ENCODE data around the gene TRIM46.
"Not testable (repeated sequence)": the region's sequence is repeated elsewhere in the genome, so short reads cannot be mapped to it uniquely, and the experiment has no call there.

The TRIM46 gene

DNA sequence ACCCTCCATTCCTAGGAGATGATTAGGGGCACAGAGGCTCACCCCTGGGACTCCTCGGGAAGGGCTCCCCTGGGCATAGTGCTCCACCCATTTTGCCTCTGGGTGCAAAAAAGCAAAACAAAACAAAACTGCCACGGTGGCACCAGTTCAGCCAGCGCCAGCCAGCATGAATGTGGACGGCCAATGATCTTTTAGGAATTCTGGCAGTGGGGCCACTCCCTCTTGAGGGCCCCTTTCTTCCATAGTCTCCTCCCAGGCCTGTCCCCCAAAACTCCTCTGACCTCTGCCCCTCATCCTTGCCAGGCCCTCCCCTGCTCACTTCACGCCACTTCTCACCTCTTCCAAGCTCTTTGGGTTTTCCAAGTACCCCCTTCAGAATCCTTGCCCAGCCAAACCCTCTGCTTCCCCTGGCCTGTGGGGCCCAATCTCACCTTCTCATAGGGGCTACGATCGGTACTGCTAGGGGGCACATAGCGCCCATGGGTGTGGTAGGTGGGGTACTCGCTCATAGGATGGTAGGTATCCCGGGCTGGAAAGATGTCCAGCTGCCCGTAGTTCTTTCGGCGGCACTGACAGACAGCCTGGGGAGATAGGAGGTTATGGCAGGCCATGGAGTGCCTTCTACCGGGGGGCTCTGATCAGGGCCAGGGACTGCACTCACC, 13.3 kb downstream of the TRIM46 start:
- peak; percentile 63 for DNase-seq

DNA sequence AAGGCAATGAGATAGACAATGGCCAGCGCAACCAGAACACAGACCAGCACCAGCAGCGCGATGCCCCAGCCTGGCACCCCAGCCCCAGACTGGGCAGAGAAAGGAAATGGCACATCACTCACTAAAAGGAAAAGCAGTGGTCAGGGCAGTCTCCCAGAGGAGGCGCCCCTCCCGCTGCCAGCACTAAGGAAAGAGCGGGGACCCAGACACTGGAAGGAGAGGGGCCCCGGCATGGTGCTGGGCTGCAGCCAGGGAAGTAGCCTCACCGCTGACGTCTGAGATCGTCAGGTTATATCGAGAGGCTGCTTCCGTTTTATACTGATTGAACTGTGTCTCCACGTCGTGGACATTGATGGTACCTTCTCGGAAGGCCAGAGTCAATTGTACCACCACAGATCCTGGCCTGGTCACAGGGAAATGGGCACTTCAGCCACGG, 13.8 kb downstream of the TRIM46 start:
- DNase-seq = no peak

DNA sequence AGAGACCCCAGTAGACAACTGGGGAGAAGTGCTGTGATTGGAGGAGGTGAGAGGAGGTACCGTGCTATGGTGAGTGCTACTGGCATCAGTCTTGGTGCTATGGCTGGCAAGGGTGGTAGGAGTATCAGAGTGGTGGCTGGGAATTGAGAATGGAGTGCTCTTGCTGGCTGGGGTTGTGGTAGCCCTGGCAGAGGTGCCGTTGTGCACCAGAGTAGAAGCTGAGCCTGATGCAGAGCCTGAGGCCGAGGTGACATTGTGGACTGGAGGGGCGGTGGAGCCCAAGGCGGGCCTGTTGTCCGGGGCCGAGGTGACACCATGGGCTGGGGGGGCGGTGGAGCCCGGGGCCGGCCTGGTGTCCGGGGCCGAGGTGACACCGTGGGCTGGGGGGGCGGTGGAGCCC, 14.6 kb downstream of the TRIM46 start:
- DNase-seq = no peak

DNA sequence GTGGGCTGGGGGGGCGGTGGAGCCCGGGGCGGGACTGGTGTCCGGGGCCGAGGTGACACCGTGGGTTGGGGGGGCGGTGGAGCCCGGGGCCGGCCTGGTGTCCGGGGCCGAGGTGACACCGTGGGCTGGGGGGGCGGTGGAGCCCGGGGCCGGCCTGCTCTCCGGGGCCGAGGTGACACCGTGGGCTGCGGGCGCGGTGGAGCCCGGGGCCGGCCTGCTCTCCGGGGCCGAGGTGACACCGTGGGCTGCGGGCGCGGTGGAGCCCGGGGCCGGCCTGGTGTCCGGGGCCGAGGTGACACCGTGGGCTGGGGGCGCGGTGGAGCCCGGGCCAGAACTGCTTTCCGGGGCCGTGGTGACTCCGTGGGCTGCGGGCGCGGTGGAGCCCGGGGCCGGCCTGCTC, 16.3 kb downstream of the TRIM46 start:
- not testable (repeated sequence) for DNase-seq

DNA sequence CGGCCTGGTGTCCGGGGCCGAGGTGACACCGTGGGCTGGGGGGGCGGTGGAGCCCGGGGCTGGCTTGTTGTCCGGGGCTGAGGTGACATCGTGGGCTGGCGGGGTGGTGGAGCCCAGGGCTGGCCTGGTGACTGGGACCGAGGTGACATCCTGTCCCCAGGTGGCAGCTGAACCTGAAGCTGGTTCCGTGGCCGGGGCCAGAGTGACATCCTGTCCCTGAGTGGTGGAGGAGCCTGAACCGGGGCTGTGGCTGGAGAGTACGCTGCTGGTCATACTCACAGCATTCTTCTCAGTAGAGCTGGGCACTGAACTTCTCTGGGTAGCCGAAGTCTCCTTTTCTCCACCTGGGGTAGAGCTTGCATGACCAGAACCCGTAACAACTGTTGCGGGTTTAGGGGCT, 18.3 kb downstream of the TRIM46 start:
- DNase-seq = no peak

DNA sequence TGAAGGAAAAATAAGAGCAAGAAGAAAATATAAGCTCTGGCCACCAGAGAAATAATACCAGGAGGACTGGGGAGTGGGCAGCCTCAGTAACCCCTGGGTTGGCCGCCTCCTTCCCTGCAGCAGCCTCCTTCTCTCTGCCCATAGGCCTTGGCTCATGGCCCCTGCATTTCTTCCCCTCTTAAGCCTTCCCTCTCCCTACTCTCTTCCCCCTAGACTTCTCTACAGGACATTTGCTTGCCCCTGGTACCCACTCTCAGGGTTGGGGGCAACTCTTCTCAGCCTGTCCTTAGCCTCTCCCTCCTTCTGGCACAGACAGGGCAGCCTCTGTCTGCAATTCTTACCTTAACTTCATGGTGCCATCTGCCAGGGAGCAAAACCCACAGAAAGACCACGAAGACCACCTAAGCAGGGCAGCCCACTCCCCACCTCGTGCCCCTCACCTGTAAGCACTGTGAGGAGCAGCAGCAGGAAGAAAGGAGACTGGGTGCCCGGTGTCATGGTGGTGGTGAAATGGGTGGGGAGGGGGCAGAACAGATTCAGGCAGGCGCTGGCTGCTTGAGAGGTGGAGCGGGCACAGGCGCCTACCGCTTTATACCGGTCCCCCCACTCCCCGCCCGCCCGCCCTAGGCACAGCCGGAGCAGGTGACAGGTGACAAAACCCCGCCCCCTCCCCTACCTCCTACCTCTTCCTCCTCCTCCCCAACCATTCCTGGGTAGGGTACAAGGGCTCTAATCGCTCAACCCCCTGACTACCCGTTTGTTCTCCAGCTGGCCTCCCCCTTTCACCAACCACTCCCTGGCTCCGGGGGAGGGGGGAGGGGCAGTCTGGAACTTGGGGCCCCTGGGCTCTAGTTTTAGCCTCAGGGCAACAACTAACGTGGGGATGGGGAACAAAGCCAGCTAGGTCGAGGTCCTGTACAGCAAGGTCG, 19.0 kb downstream of the TRIM46 start:
- DNase-seq = peak; percentile 88

DNA sequence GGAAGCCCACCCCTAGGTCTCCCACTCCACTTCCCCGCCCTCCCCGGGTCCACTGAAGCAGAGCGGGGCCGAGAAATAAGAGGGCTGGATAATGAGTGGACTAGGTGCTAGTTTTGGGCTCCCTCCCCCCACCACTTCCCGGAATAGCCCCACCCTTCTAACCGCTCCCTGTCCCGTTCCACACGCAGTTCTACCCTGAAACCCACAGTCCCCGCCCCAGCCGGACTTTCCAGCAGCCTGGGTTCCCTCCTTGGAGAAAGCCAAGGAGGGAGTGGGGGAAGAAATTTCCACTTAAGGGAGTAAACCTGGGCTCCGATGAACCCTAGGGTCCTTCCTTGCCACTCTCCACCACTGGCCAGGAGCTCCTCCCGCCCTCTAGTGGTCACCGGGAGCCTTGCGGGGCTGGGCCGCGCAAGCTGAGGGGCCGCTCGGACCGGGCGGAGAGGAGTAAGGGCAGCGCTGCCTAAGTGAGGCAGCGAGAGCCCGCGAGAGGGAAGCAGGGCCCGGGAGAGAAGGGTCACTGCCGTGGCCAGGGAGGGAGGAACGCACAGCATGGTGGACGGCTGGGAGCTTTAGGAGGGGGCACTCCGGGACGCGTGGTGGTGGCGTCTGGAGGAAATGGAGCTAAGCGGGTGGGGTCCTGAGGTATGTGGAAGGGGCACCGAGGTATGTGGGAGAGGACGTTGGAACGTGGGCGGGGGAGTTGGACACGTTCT, 19.8 kb downstream of the TRIM46 start:
- peak; percentile 92 for DNase-seq

DNA sequence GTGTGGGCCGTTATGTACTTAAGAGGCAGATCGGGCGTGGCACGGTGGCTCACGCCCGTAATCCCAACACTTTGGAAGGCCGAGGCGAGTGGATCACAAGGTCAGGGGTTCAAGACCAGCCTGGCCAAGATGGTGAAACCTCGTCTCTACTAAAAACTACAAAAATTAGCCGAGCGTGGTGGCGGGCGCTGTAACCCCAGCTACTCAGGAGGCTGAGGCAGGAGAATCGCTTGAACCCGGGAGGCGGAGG, 20.3 kb downstream of the TRIM46 start:
- DNase-seq = not testable (repeated sequence)

DNA sequence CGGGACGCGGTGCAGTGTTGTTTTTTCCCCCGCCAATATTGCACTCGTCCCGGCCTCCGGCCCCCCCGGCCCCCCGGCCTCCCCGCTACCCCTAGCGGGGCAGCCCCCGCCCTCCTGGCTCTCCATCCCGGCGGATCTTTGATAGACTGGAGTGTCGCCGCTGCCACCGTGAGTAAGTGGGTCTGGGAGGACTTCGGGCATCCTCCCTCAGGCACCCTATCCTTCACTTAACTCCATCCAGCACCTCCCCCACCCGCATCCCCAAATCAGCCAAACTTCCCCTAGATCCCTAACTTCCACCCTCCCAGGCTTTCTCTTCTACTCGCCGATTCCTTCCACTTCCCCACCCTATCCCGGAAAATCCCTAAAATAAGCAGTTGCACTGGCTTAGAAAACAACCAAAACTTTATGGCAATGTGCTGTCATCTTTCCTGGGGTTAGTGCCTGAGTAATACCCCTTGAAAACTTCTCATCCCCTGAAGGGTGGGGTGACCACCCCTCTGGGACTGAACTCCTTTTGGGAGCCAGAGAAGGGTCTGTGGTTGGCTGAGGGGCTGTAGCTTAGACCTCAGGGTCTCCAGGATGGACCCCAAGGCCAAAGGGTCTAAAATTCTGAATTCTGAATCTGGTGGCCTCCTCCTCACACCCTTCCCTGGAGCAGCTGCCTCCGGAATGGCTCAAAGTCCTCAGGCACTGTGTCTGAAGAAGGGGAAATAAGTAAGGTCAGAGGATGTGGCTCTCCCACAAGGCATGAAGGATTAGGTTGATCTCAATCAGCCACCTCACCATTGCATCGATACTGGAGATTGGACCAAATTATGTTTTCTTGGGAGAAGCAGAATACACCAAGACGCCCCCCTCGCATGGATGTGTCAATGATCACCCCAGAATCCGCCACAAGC, 21.8 kb downstream of the TRIM46 start:
- no peak for DNase-seq

DNA sequence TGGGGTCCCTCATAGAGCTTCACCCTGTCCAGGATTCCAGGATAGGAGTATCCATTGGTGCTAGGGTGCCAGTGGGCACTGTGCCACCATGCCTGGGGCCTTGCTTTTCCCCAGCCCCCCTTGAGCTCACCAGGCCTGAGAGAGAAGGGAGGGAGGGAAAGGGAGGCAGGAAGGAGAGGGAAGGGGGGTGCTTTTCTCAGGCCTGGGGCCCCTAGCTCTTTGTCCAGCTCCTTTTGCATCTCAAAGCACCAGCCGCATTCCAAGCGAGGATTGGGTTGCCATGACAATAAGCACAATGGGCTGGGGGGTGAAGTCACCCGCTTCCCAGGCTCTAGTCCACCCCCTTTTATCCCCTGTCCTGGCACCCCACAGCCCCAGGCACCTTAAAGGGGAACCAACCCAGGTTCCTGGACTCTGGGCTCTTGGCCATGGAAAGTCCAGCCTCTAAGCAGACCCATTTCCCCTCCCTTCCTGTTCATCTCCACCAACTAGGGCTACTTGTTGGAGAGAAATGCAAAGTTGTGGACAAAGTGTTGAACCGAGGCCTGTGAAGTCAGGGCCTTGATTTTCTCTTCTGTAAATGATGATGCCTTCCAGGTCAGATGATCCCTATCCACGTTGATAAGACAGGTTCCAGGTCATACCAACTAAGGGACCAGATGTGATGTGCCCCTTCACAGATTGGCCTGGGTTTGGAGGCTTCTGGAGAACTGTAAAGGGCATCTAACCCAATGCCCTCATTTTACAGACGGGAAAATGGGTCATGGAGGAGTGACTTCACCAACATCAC, 22.6 kb downstream of the TRIM46 start:
- no peak for DNase-seq

DNA sequence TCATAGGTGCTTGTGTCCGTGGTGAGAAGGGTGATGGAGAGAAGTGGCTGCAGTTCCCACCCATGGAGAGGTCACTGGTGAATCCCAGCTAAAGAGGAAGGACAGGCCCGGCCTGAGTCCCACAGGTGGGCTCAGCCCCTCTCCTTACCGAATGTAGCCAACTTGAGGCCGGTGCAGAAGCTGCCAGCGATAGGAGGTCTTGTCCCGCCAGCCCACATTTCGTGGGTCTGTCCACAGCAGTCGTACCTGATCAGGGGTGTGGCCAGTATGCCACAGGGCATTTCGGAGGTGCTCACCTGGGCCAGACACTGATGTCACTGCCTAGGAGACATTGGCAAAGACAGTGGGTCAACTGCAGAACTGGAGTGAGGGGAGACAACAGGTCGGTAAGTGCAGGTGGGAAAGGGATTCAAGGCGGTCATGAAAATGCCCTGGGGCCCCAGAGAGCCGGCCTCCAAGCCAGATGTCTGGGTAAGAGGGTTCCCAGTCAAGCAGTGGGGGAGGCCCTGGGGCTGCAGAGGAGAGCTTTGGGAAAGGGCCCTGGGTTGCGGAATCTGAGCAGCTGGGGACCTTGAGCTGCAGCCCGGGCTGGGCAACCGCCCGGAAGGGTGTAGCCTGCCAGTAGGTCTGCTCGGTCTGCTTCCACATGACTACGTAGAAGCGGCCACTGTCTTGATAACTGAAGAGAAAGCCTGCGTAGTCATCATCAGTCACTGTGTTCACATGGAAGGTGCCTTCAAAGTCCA, 23.4 kb downstream of the TRIM46 start:
- no peak for DNase-seq

DNA sequence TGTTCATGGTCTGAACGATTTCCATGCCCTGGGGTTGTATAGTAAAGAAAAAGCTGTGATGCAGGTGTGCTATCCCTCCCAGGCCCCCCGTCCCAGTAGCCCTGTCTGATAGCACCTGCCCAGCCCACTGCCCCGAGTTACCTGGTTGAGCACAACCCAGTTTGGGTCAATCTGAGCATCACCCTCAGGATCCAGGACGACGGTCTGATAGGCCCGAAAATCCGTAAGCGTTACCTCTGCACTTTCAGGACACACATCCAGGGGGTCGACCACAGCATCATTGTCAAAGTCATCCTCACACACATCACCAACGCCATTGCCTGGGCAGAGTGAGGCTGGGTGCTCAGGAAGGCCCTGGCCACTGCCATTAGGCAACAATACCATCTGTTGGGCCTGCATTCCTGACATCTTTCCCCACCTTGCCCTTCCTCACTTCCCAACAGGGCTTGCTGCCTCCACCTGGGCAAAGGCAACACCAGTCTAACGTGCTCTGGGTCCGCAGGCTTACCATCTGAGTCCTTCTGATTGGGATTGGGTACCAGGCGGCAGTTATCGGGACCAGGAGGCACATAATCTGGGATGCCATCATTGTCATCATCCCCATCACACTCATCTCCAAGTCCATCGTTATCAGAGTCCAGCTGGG, 24.4 kb downstream of the TRIM46 start:
- no peak for DNase-seq

DNA sequence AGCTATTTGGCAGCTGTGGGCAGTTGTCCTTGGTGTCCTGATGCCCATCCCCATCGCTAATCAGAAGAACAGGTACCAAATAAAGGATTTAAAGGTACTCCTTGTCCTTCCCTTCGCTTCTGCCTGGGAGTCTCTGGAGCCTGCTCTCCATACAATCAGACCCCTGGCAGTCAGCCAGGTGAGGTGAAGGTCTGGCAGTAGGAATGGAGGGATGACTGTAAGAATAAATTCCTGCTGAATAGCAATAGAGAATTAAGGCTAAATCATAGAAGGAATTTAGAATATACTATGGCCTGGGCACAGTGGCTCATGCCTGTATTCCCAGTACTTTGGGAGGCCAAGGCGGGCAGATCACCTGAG, 24.9 kb downstream of the TRIM46 start:
- DNase-seq = no peak

DNA sequence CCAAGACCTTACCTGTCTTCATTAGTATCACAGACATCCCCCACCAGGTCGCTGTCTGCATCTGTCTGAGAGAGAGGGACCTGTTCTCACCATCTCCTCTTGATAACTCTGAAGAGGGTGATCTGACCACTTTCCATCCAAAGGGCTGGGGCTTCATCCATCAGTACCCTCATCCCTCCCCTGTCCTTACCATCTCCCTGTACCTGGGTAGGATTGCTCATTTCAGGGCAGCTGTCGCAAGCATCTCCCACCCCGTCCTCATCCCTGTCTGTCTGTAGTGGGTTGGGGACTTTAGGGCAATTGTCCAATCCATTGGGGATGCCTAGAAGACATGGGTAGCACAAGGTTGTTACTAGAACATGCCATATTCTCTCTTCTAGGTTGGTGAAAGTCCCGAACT, 26.1 kb downstream of the TRIM46 start:
- no peak for DNase-seq

DNA sequence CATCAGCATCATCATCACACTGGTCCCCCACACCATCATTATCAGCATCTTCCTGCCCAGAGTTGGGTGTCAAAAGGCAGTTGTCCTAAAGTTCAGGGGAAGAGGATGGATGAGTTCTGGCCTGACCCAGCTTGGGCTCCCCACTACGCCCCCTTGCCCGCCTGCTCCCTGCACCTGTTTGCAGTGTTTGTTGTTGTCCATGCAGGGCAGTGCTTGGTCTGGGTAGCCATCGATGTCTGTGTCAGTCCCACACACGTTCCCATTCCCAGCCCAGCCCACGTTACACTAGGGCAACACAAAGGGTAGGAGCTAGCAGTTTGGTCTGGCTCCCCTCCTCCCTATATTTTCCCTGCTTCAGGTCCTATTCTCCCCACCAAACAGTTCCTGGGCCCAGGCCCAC, 27.3 kb downstream of the TRIM46 start:
- DNase-seq = no peak

DNA sequence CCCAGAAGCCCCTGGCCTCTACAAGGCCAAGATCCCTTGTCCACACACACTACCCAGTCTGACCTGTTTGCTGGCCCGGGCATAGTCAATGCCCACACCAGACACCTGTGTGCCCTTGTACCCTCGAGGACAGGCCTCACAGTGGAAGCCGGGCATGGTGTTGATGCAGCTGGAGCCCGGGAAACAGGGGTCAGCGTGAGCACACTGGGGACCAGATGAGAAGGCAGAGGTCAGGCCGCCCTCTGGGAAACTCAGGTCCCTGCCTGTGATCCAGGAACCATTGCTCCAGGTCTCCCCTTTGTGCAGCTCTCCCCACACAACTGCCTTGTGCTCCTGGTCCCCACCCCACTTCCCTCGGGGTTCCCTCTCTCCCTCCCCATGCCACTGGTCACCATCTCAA, 28.5 kb downstream of the TRIM46 start:
- no peak for DNase-seq

DNA sequence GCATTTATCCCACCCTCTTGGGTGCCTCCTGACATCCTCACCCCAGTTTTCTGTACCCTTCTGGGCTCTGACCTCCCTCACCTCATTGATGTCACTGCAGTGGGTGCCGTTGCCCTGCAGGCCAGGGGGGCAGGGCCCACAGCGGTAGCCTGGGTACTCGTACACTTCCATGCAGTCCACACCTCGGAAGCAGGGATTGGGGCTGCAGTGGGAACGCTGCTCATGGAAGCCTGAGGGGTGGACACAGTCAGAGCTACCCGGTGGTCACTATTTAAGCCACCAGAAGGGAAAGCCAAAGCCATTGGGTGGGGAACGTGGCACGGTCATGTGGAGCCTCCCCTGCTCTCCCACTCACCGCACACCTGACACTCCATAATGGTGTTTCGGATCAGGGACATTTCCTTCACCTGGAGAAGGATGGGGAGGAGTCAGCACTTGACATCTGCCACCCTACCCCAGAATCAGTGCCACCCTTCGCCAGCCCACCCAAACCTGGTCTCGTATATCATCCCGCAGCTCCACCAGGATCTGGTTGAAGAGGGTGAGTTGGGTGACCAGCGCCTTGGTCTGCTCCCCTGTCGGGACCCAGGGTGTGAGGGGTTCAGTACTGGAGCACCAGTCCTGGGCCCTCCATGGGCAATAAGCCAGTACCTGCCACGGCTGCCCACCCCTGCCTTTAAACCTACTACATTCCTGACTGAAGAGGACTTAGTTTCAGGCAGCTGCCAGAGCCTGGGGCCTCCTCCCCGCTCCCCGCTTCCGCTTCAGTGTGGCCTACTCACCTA, 29.3 kb downstream of the TRIM46 start:
- no peak for DNase-seq

DNA sequence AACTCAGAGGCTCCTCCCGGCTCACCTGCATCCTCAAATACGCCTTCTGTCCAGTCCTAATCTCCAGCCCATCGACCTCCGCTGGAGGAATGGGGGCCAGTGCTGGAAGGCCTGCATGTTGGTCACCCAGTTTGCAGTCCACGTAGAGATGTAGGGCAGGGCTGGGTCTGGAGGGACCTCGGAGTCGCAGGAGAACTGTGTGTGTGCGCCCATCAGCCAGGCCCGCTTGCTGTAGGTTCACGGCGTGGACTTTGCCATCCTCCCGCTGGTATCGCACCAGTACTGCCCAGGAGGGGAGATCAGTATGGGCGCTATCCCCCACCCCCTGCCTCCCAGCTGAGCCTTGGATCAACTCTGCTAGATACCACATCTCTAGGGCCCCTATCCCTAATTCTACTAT, 31.4 kb downstream of the TRIM46 start:
- DNase-seq = no peak

DNA sequence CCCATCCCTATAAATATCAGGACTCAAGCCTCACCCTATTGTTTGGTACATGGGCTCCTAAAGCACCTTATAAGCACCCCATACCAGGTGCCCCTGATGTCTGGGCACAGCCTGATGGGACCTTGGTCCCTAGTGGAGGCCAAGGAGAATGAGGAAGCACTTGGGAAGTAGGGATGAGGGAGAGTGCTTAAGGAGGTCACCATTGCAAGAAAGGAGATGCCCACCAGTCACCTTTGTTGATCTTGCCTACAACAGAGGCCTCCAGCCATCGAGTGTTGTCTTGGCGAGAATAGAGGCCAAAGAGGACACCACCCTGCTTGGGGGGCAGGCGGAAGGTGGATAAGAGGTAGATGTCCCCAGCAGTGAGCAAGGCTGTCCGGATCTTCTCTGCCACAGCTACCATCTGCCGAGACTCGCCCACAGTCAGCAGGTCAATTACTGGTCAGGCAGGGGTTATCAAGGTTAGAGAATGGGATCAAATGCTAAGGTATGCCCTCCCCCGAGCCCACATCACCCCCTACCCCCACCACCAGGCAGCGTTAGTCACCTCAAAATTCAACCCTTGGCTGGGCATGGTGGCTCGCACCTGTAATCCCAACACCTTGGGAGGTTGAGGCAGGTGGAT, 32.4 kb downstream of the TRIM46 start:
- DNase-seq = no peak

Data from DMS153 (cell line).